ENCODE data around the gene RFX3.

Gene RFX3

GRCh38 chr9:3458806-3459475 lies 66.9 kb downstream of the RFX3 start:
- in situ Hi-C loops (cut with MboI; ENCODE audit: low pct_unique_long_range_greater_than_20kb, low sequenced_read_pairs, unreplicated experiment) = no loop called here
- DNase-seq (ENCODE audit: low spot score) = no peak
- TF ChIP-seq CTCF (IDR thresholded peaks at IDR 0.05; ENCODE audit: extremely low read depth, insufficient read depth, missing control alignments) = no peak

- no peak for TF ChIP-seq CTCF (IDR thresholded peaks at IDR 0.05; ENCODE audit: extremely low read depth, insufficient read depth, missing control alignments)
- DNase-seq (ENCODE audit: low spot score) = no peak
- in situ Hi-C loops (cut with MboI; ENCODE audit: low pct_unique_long_range_greater_than_20kb, low sequenced_read_pairs, unreplicated experiment) = no loop called here
Measured at GRCh38 chr9:3457175-3457574, 68.6 kb downstream of the RFX3 start.

GRCh38 chr9:3455717-3456116 lies 70.1 kb downstream of the RFX3 start:
- no peak for TF ChIP-seq CTCF (IDR thresholded peaks at IDR 0.05; ENCODE audit: extremely low read depth, insufficient read depth, missing control alignments)
- no peak for DNase-seq (ENCODE audit: low spot score)
- in situ Hi-C loops (cut with MboI; ENCODE audit: low pct_unique_long_range_greater_than_20kb, low sequenced_read_pairs, unreplicated experiment) = no loop called here

GRCh38 chr9:3455094-3455493 lies 70.7 kb downstream of the RFX3 start:
- in situ Hi-C loops (cut with MboI; ENCODE audit: low pct_unique_long_range_greater_than_20kb, low sequenced_read_pairs, unreplicated experiment) = no loop called here
- no peak for TF ChIP-seq CTCF (IDR thresholded peaks at IDR 0.05; ENCODE audit: extremely low read depth, insufficient read depth, missing control alignments)
- DNase-seq (ENCODE audit: low spot score) = no peak

- in situ Hi-C loops (cut with MboI; ENCODE audit: low pct_unique_long_range_greater_than_20kb, low sequenced_read_pairs, unreplicated experiment) = no loop called here
- no peak for TF ChIP-seq CTCF (IDR thresholded peaks at IDR 0.05; ENCODE audit: extremely low read depth, insufficient read depth, missing control alignments)
- no peak for DNase-seq (ENCODE audit: low spot score)
Measured at GRCh38 chr9:3451956-3452355, 73.8 kb downstream of the RFX3 start.

- DNase-seq (ENCODE audit: low spot score) = no peak
- in situ Hi-C loops (cut with MboI; ENCODE audit: low pct_unique_long_range_greater_than_20kb, low sequenced_read_pairs, unreplicated experiment) = no loop called here
- no peak for TF ChIP-seq CTCF (IDR thresholded peaks at IDR 0.05; ENCODE audit: extremely low read depth, insufficient read depth, missing control alignments)
Measured at GRCh38 chr9:3447788-3448187, 78.0 kb downstream of the RFX3 start.

Data from GM13977 (cell line).